ENCODE results near the gene TMC7.

DNA sequence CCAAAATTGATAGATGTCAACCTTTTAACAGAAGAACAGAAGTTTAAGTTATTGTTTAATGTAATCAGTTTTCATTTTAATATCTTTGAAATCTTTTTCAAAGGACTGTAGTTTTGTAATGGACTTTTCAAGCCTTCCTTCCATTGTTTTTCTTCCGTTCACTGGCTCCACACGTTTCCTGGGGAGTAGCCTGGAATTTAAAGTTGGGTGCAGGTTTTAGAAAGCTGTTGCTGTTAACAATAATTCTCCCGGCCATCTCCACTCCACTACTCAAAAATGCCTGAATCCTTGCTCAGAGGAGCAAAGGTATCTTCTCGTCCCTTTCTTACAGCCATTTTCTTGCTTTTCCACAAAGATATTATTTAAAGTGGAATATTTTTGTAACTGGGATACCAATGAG is 79.0 kb downstream of the TMC7 start:
- TF ChIP-seq, protein P1, sequence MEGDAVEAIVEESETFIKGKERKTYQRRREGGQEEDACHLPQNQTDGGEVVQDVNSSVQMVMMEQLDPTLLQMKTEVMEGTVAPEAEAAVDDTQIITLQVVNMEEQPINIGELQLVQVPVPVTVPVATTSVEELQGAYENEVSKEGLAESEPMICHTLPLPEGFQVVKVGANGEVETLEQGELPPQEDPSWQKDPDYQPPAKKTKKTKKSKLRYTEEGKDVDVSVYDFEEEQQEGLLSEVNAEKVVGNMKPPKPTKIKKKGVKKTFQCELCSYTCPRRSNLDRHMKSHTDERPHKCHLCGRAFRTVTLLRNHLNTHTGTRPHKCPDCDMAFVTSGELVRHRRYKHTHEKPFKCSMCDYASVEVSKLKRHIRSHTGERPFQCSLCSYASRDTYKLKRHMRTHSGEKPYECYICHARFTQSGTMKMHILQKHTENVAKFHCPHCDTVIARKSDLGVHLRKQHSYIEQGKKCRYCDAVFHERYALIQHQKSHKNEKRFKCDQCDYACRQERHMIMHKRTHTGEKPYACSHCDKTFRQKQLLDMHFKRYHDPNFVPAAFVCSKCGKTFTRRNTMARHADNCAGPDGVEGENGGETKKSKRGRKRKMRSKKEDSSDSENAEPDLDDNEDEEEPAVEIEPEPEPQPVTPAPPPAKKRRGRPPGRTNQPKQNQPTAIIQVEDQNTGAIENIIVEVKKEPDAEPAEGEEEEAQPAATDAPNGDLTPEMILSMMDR (conservative IDR thresholded peaks at IDR 0.05; ENCODE audit: low read length): no peak
- TF ChIP-seq EZH2phosphoT487 (IDR thresholded peaks at IDR 0.05; ENCODE audit: borderline replicate concordance): no peak

Data from Loucy (cell line).